GM06990 (cell line): ENCODE data around the gene TDRD1.

Experiments
- DNase-seq: peaks from one replicate; pipeline ENCODE4 v3.0.0-alpha.2; 2011; ENCODE audit not compliant: insufficient read length; ENCODE audit errors: extremely low read depth
- H3K27me3 ChIP-seq: replicated peaks from 2 replicates; pipeline ENCODE4 v1.6.0; 2011; ENCODE audit warnings: low read length; ENCODE audit not compliant: control insufficient read depth, insufficient read depth
- H3K36me3 ChIP-seq: 2 replicates; pipeline ENCODE4 v1.5.1; 2011; ENCODE audit warnings: low read length; ENCODE audit not compliant: control insufficient read depth, insufficient read depth
- H3K4me3 ChIP-seq: replicated peaks from 2 replicates; pipeline ENCODE4 v1.5.1; 2011; ENCODE audit warnings: low read depth, mild to moderate bottlenecking, control low read depth, low read length
- TF ChIP-seq, protein P1 (sequence below): IDR thresholded peaks from 2 replicates; pipeline ENCODE4 v1.5.1; 2011; ENCODE audit warnings: low read length, control low read depth, mild to moderate bottlenecking, inconsistent platforms; ENCODE audit not compliant: insufficient read depth, poor library complexity, severe bottlenecking

Gene TDRD1

DNA sequence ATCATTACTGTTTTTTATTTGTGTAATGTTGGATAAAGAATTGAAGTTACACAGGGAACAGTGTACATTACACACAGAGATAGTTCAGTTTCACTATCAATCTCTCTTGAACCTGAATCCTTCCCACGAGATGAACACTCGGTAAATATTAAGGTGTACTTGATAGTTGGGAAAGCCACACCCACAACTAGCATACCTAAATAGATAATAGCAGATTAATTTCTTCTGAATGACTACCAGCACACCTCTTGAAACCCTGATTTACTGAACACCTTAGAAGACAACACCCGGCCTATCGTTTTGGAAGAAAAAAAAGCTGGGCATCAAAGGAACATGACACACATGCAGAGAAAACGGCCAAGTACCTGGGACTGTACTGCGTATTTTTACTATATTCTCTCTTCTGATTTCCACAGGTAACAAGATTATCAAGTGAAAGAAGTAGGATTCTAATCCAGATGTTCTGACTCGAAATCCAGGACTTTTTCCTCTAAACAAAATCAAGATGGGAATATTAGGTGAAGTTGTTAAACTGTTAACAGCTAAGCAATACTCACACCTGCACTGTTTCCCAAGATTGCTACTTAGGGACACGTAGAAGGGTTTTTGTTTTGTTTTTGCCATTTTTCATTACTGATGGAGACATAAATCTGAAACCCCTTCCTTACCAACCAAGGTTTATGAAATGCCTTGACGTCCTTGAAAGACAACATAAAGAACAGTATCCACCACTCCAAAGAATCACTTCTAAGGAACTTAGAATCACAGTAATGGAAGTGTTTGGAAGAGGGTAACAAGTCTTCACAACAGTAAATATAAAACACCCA, 6.2 kb upstream of the TDRD1 start:
- TF ChIP-seq, protein P1, sequence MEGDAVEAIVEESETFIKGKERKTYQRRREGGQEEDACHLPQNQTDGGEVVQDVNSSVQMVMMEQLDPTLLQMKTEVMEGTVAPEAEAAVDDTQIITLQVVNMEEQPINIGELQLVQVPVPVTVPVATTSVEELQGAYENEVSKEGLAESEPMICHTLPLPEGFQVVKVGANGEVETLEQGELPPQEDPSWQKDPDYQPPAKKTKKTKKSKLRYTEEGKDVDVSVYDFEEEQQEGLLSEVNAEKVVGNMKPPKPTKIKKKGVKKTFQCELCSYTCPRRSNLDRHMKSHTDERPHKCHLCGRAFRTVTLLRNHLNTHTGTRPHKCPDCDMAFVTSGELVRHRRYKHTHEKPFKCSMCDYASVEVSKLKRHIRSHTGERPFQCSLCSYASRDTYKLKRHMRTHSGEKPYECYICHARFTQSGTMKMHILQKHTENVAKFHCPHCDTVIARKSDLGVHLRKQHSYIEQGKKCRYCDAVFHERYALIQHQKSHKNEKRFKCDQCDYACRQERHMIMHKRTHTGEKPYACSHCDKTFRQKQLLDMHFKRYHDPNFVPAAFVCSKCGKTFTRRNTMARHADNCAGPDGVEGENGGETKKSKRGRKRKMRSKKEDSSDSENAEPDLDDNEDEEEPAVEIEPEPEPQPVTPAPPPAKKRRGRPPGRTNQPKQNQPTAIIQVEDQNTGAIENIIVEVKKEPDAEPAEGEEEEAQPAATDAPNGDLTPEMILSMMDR = no peak
- DNase-seq = no peak
- H3K36me3 ChIP-seq = no peaks in the 10 kb centered on the region; the same call in 1 of the 2 replicates
- H3K4me3 ChIP-seq = peak overlapping the region; percentile 98
- no peaks in the 10 kb centered on the region for H3K27me3 ChIP-seq

DNA sequence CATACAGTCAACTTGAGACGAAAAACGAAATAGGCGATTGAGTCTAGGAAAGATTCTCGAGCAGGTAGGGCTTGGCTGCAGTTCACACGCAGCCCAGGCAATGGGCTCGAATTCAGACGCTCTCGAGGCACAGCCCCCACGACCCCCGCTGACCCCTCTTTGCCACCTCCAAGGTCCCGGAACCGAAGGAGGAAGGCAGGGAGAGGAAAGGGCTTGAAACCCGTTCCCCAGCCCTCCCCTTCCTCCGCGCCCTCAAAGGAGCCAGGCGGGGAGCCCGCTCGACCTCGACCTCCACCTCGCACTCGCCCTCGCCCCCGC, 5.6 kb upstream of the TDRD1 start:
- Histone ChIP-seq H3K27me3 (no peaks in the 10 kb centered on the region), H3K4me3 (peak overlapping the region; percentile 98), H3K36me3 (no peaks in the 10 kb centered on the region; the same call in 1 of the 2 replicates)
- DNase-seq = no peak
- TF ChIP-seq, protein P1 = no peak

DNA sequence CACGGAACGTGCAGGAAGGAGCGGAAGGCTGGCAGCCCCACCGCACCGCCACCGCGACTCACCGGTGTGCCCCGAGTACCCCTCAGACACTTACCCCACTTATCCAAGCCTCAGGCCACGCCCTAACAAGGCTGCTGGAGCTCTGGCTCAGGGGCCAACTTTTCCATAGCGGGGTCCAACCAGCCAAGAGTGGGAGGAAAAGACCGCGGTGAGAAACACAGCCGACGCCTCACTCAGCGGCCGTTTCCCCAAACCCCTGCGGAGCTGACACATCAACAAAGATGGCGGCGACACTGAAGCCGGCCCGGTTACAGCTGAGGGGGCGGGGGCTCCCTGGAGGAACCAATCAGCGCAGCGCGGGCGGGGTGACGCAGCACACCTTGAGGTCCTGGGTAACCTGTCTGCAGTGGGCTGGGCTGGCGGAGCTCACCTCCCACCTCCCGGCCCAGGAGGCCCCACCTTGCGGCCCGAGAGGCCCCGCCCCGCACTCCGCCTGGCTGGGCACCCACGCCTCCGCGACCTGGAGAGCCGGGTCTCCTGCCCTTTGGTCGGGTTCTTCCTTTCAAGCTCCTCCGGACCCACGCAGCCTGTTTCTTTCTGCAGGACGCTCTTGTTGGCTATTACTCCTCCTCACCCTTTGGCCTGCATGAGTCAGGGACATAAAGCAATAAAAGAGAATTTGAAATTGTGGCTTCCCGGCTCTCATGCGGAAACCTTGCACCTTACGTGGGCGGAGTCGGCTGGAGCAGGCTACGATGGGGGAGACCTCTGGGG, 5.0 kb upstream of the TDRD1 start, which contains the start of gene CCDC186:
CCDC186 (minus strand) TSS at position 283 of the 774 bp plus-strand sequence. CDS start 10,935 bp downstream, outside the sequence.
- peak; percentile 97 for DNase-seq
- Histone ChIP-seq H3K27me3 (no peaks in the 10 kb centered on the region), H3K36me3 (no peaks in the 10 kb centered on the region; the same call in 1 of the 2 replicates), H3K4me3 (peak within 1 kb of the TSS; percentile 98)
- TF ChIP-seq, protein P1 = no peak

DNA sequence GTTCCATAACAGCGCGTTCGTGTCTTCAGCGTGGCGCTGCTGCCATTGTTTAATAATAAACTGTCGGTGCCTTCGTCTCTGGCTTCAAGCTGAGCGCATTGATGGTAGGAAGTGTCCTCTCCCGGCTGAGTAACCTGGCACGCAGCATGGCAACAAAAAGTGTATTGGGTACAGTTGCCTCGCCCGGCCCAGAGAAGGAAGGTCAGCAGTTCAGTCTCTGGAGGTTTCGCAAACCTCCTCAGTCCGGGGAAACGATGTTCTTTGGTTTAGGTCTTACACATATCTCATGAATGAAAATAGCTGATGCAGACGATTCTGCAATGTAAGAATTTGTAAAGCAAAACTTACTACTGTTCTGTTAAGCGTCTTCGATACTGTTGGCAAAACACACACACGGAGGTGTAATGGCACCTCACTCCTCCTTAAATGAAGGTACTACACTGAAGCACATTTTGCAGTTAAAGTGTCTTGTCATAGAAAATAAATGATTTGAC, 4.4 kb upstream of the TDRD1 start:
- Histone ChIP-seq H3K27me3 (no peaks in the 10 kb centered on the region), H3K36me3 (no peaks in the 10 kb centered on the region; the same call in 1 of the 2 replicates), H3K4me3 (peak overlapping the region; percentile 98)
- no peak for DNase-seq
- TF ChIP-seq, protein P1 = no peak

DNA sequence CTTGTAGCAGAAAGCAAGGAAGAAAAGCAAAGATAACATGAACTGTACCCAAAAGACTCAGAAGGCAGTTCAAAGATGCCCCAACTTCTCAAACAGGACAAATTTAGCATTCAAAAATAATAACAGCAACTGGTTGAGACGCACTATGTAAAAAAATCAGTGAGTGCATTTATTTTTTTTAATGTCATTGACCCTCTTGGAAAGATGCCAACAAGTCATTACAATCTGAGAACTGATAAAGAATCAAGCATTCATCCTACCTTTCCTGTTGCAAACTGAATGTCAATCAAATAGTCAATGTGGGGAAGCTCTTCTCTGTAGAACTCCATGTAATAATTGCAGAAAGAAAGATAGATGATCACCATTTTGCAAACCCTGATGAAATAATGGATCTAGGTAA, 3.5 kb upstream of the TDRD1 start:
- TF ChIP-seq, protein P1 = no peak
- no peak for DNase-seq

More for the DNA sequence above, 3.5 kb upstream of the TDRD1 start:
- no peaks in the 10 kb centered on the region for H3K36me3 ChIP-seq
- no peaks in the 10 kb centered on the region for H3K27me3 ChIP-seq
- H3K4me3 ChIP-seq = no peak overlapping the region
